Upper lobe of right lung (tissue), 1 donor: ENCODE results near the gene TRPM6. TPM values are rescaled to one million over a fixed set of nuclear protein-coding genes. Genes with fewer than 3 reads are reported as not detected.

ENCODE experiments used
- ATAC-seq: fragments of 200-7000 bp; cut with Tn5 transposase; one replicate; pipeline ENCODE4 v1.9.1; 2020; ENCODE audit warnings: mild to moderate bottlenecking, moderate library complexity
- DNase-seq: peaks from one replicate; pipeline ENCODE4 v3.0.0-alpha.2; 2020
- H3K27ac ChIP-seq: fragments of 200-600 bp; one replicate; pipeline ENCODE4 v1.8.0; 2022
- H3K27me3 ChIP-seq: fragments of 200-600 bp; one replicate; pipeline ENCODE4 v1.8.0; 2022; ENCODE audit warnings: mild to moderate bottlenecking
- H3K36me3 ChIP-seq: fragments of 200-600 bp; one replicate; pipeline ENCODE4 v1.8.0; 2022
- H3K4me1 ChIP-seq: fragments of 200-600 bp; one replicate; pipeline ENCODE4 v1.8.0; 2022
- H3K4me3 ChIP-seq: fragments of 200-600 bp; one replicate; pipeline ENCODE4 v1.8.0; 2022; ENCODE audit warnings: mild to moderate bottlenecking
- H3K9me3 ChIP-seq: fragments of 200-600 bp; one replicate; pipeline ENCODE4 v1.8.0; 2022
- intact Hi-C: fragments of 100-400 bp; cut with DNase I; formaldehyde crosslinking; loops from one replicate; pipeline ENCODE4 v1.11.0; 2022
- total RNA-seq: library from RNA; stranded (reverse); fragmentation: NEBNext Ultra II Directional; extraction: Animal tissue kit (Norgen Biotek cat#: 25700); gene quantifications from one replicate; pipeline ENCODE4 v1.2.1, GENCODE V29; 2021
- TF ChIP-seq, protein P1 (sequence below): fragments of 200-600 bp; IDR thresholded peaks from one replicate; pipeline ENCODE4 v1.8.0; 2022; ENCODE audit warnings: antibody characterized with exemption
- donor health status: DM: no; HTN: yes; CAD: no; lungs with severe emphysema.

TRPM6 gene
- total RNA-seq, 1 donor from 2014 or later = 1.2 TPM

- ATAC-seq (no peak), DNase-seq (no peak)
- no peak overlapping the region for H3K4me3 ChIP-seq
- intact Hi-C loops = no loop called here
- H3K4me1 ChIP-seq = no peaks in the 10 kb centered on the region
- H3K27me3 ChIP-seq = no peaks in the 10 kb centered on the region
- no peak overlapping the region for H3K27ac ChIP-seq
- H3K36me3 ChIP-seq = no peaks in the 10 kb centered on the region
- TF ChIP-seq, protein P1, sequence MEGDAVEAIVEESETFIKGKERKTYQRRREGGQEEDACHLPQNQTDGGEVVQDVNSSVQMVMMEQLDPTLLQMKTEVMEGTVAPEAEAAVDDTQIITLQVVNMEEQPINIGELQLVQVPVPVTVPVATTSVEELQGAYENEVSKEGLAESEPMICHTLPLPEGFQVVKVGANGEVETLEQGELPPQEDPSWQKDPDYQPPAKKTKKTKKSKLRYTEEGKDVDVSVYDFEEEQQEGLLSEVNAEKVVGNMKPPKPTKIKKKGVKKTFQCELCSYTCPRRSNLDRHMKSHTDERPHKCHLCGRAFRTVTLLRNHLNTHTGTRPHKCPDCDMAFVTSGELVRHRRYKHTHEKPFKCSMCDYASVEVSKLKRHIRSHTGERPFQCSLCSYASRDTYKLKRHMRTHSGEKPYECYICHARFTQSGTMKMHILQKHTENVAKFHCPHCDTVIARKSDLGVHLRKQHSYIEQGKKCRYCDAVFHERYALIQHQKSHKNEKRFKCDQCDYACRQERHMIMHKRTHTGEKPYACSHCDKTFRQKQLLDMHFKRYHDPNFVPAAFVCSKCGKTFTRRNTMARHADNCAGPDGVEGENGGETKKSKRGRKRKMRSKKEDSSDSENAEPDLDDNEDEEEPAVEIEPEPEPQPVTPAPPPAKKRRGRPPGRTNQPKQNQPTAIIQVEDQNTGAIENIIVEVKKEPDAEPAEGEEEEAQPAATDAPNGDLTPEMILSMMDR = no peak
- no peaks in the 10 kb centered on the region for H3K9me3 ChIP-seq
Observed at GRCh38 chr9:74824654-74825053, 63.1 kb downstream of the TRPM6 start.

- TF ChIP-seq, protein P1 = no peak
- Histone ChIP-seq H3K4me1 (no peaks in the 10 kb centered on the region), H3K36me3 (no peaks in the 10 kb centered on the region), H3K27me3 (no peaks in the 10 kb centered on the region), H3K4me3 (no peak overlapping the region), H3K9me3 (no peaks in the 10 kb centered on the region), H3K27ac (no peak overlapping the region)
- no peak for ATAC-seq
- intact Hi-C loops = no loop called here
- DNase-seq = no peak
Observed at GRCh38 chr9:74821636-74822035, 66.1 kb downstream of the TRPM6 start.

GRCh38 chr9:74817816-74818215, 69.9 kb downstream of the TRPM6 start:
- TF ChIP-seq, protein P1 = no peak
- intact Hi-C loops = no loop called here
- Histone ChIP-seq H3K9me3 (no peaks in the 10 kb centered on the region), H3K4me1 (no peaks in the 10 kb centered on the region), H3K27ac (no peak overlapping the region), H3K4me3 (no peak overlapping the region), H3K27me3 (no peaks in the 10 kb centered on the region), H3K36me3 (no peaks in the 10 kb centered on the region)
- DNase-seq (no peak), ATAC-seq (no peak)

DNA sequence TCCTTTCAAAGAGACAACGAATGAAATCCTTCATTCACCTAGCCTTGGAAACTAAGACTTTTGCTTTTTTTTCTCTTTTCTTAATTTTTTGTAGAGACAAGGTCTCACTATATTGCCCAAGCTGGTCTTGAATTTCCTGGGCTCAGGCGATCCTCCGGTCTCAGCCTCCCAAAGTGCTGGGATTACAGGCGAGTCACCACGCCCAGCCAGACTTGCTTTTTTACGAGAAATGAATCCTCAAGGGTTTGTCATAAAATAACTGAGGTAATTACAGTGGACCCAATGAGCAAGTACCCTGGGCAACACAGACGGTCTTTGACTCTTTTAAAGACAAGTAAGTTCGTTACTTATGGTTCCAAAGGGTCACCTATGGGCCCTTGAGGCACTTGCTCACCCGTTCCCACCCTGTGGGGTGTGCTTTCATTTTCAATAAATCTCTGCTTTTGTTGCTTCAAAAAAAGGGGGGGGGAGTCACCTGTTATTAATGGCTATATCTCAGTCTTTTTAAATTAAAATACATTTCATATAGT, 70.4 kb downstream of the TRPM6 start:
- Histone ChIP-seq H3K4me3 (no peak overlapping the region), H3K27ac (no peak overlapping the region), H3K4me1 (no peaks in the 10 kb centered on the region), H3K27me3 (no peaks in the 10 kb centered on the region), H3K36me3 (no peaks in the 10 kb centered on the region), H3K9me3 (no peaks in the 10 kb centered on the region)
- no peak for DNase-seq
- no peak for ATAC-seq
- intact Hi-C loops = no loop called here
- TF ChIP-seq, protein P1 = no peak

GRCh38 chr9:74810200-74810599, 77.5 kb downstream of the TRPM6 start:
- intact Hi-C loops = no loop called here
- TF ChIP-seq, protein P1 = no peak
- no peaks in the 10 kb centered on the region for H3K4me1 ChIP-seq

DNA sequence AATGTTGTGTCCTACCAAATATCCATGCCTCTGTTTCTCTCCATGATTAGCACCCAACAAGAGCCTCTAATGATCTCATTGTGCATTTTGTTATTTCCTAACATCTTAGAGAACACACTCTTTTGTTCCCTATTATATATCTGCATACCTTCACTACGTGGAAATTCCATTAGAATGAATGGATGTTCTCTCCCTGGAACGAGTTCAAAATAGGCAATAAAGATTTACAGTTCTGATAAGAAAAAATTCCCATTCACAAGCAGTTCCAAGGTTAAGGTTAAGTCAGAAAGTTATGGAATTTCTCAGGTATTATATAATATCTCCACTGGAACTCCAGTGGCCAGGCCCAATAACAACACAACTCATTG, 83.7 kb downstream of the TRPM6 start:
- Histone ChIP-seq H3K4me1 (no peaks in the 10 kb centered on the region), H3K27ac (no peak overlapping the region), H3K36me3 (no peaks in the 10 kb centered on the region), H3K9me3 (no peaks in the 10 kb centered on the region), H3K4me3 (no peak overlapping the region), H3K27me3 (no peaks in the 10 kb centered on the region)
- DNase-seq (no peak), ATAC-seq (no peak)
- intact Hi-C loops = no loop called here
- TF ChIP-seq, protein P1 = no peak

More at GRCh38 chr9:74810200-74810599, 77.5 kb downstream of the TRPM6 start:
- no peak overlapping the region for H3K4me3 ChIP-seq
- DNase-seq (no peak), ATAC-seq (no peak)
- H3K27me3 ChIP-seq = no peaks in the 10 kb centered on the region
- no peaks in the 10 kb centered on the region for H3K36me3 ChIP-seq
- H3K9me3 ChIP-seq = no peaks in the 10 kb centered on the region
- H3K27ac ChIP-seq = no peak overlapping the region
